Activated CD8-positive, alpha-beta T cell treated with anti-CD3 and anti-CD28 coated beads, Interleukin-2, amount 10 ng/mL, durations not matched to agents 7 days and 5 days (primary cell): ENCODE measurements around the gene PIGQ. TPM values are rescaled to one million over a fixed set of nuclear protein-coding genes. Genes with fewer than 3 reads are reported as not detected.

Experiments used
- ATAC-seq: fragments of 150-1000 bp; cut with Tn5 transposase; one replicate; pipeline ENCODE4 v1.10.0; 2021; ENCODE audit warnings: moderate library complexity
- CTCF ChIA-PET: fragments of 350-600 bp; sonication (Branson Sonifier 250); formaldehyde crosslinking; loops from one replicate; lab custom pipeline; 2021; ENCODE audit warnings: antibody characterized with exemption; lab: Charles Lee
- POLR2A ChIA-PET: fragments of 350-600 bp; sonication (Branson Sonifier 250); formaldehyde crosslinking; loops from one replicate; lab custom pipeline; 2021; ENCODE audit warnings: antibody characterized with exemption; lab: Charles Lee
- DNase-seq: peaks from one replicate; pipeline ENCODE4 v3.0.0-alpha.2; 2020
- H3K27ac Mint-ChIP-seq: one replicate; pipeline ENCODE4 v1.8.0; 2021; ENCODE audit warnings: mild to moderate bottlenecking, mixed read lengths
- H3K27me3 Mint-ChIP-seq: one replicate; pipeline ENCODE4 v1.8.0; 2021; ENCODE audit warnings: low read depth, mixed read lengths
- H3K36me3 Mint-ChIP-seq: one replicate; pipeline ENCODE4 v1.8.0; 2021; ENCODE audit warnings: low read depth, mixed read lengths
- H3K4me1 Mint-ChIP-seq: one replicate; pipeline ENCODE4 v1.8.0; 2021; ENCODE audit warnings: low read depth, mixed read lengths
- H3K4me3 Mint-ChIP-seq: one replicate; pipeline ENCODE4 v1.8.0; 2021; ENCODE audit warnings: mild to moderate bottlenecking, mixed read lengths
- H3K9me3 Mint-ChIP-seq: one replicate; pipeline ENCODE4 v1.8.0; 2022; ENCODE audit warnings: mixed read lengths; ENCODE audit not compliant: insufficient read depth
- total RNA-seq, 2 experiments: library from RNA; stranded (reverse); gene quantifications; one replicate each; pipeline ENCODE4 v1.2.3, GENCODE V29; 2021

The PIGQ gene
- total RNA-seq, 2 experiments from 2014 or later, result 41.2 to 43.0 TPM

- peak; percentile 90 for ATAC-seq
- no peaks in the 10 kb centered on the region for H3K36me3 Mint-ChIP-seq
- H3K4me1 Mint-ChIP-seq, result peaks cover 5% of the 10 kb centered on the region
- CTCF ChIA-PET, result interaction anchor here (0.7 to 1.1 kb wide), 4 partner anchors 10 to 70 kb away, joined by 3 to 6 read pairs (median 3); partner anchors contain the start of gene WDR90
- H3K9me3 Mint-ChIP-seq, result no peaks in the 10 kb centered on the region
- peak; percentile 74 for DNase-seq
- no peak overlapping the region for H3K27ac Mint-ChIP-seq
- POLR2A ChIA-PET, result no interaction called here
- no peak overlapping the region for H3K4me3 Mint-ChIP-seq
- H3K27me3 Mint-ChIP-seq, result no peaks in the 10 kb centered on the region
Measured at GRCh38 chr16:578870-579405, 9.2 kb downstream of the PIGQ start.

GRCh38 chr16:580141-580945 lies 10.6 kb downstream of the PIGQ start:
- POLR2A ChIA-PET, result interaction anchor here (1.2 kb wide), 1 partner anchor 8 kb away, joined by 3 read pairs; no protein-coding TSS in a partner anchor
- Mint-ChIP-seq H3K4me1 (peaks cover 5% of the 10 kb centered on the region), H3K36me3 (no peaks in the 10 kb centered on the region), H3K9me3 (no peaks in the 10 kb centered on the region), H3K27ac (no peak overlapping the region), H3K4me3 (no peak overlapping the region), H3K27me3 (no peaks in the 10 kb centered on the region)
- ATAC-seq (no peak), DNase-seq (no peak)
- CTCF ChIA-PET, result interaction anchor here (0.6 kb wide), 1 partner anchor 303 kb away, joined by 3 read pairs; no protein-coding TSS in a partner anchor

GRCh38 chr16:580946-581498 lies 11.3 kb downstream of the PIGQ start:
- no peak overlapping the region for H3K4me3 Mint-ChIP-seq
- ChIA-PET CTCF (no interaction called here), POLR2A (no interaction called here)
- ATAC-seq, result no peak
- H3K4me1 Mint-ChIP-seq, result peaks cover 5% of the 10 kb centered on the region
- no peaks in the 10 kb centered on the region for H3K36me3 Mint-ChIP-seq
- no peaks in the 10 kb centered on the region for H3K27me3 Mint-ChIP-seq
- no peak overlapping the region for H3K27ac Mint-ChIP-seq
- no peaks in the 10 kb centered on the region for H3K9me3 Mint-ChIP-seq
- DNase-seq, result no peak

GRCh38 chr16:582218-582613 lies 12.4 kb downstream of the PIGQ start:
- ATAC-seq, result no peak
- no peak for DNase-seq
- Mint-ChIP-seq H3K4me3 (no peak overlapping the region), H3K4me1 (peaks cover 4% of the 10 kb centered on the region), H3K27me3 (no peaks in the 10 kb centered on the region), H3K36me3 (no peaks in the 10 kb centered on the region), H3K9me3 (no peaks in the 10 kb centered on the region), H3K27ac (no peak overlapping the region)
- ChIA-PET POLR2A (no interaction called here), CTCF (no interaction called here)

- POLR2A ChIA-PET, result no interaction called here
- DNase-seq (no peak), ATAC-seq (no peak)
- no peak overlapping the region for H3K27ac Mint-ChIP-seq
- no peak overlapping the region for H3K4me3 Mint-ChIP-seq
- H3K4me1 Mint-ChIP-seq, result peaks cover 8% of the 10 kb centered on the region
- CTCF ChIA-PET, result no interaction called here
- H3K27me3 Mint-ChIP-seq, result no peaks in the 10 kb centered on the region
- H3K36me3 Mint-ChIP-seq, result peaks cover 2% of the 10 kb centered on the region
- no peaks in the 10 kb centered on the region for H3K9me3 Mint-ChIP-seq
Measured at GRCh38 chr16:582614-583331, 13.0 kb downstream of the PIGQ start.

GRCh38 chr16:583470-583814 lies 13.7 kb downstream of the PIGQ start:
- Mint-ChIP-seq H3K36me3 (peaks cover 2% of the 10 kb centered on the region), H3K27me3 (no peaks in the 10 kb centered on the region), H3K9me3 (no peaks in the 10 kb centered on the region), H3K4me1 (peaks cover 9% of the 10 kb centered on the region), H3K27ac (no peak overlapping the region), H3K4me3 (no peak overlapping the region)
- CTCF ChIA-PET, result no interaction called here
- ATAC-seq (no peak), DNase-seq (no peak)
- POLR2A ChIA-PET, result no interaction called here

GRCh38 chr16:583815-584591 lies 14.2 kb downstream of the PIGQ start:
- ChIA-PET CTCF (no interaction called here), POLR2A (no interaction called here)
- Mint-ChIP-seq H3K27ac (no peak overlapping the region), H3K27me3 (no peaks in the 10 kb centered on the region), H3K36me3 (peaks cover 2% of the 10 kb centered on the region), H3K4me3 (no peak overlapping the region), H3K4me1 (peaks cover 9% of the 10 kb centered on the region), H3K9me3 (no peaks in the 10 kb centered on the region)
- ATAC-seq (no peak), DNase-seq (no peak)

- Mint-ChIP-seq H3K36me3 (peaks cover 2% of the 10 kb centered on the region), H3K27me3 (no peaks in the 10 kb centered on the region), H3K4me1 (peaks cover 7% of the 10 kb centered on the region), H3K9me3 (no peaks in the 10 kb centered on the region), H3K27ac (peak overlapping the region; percentile 11), H3K4me3 (no peak overlapping the region)
- ATAC-seq, result no peak
- DNase-seq, result no peak
- ChIA-PET CTCF (no interaction called here), POLR2A (no interaction called here)
Measured at GRCh38 chr16:585351-585750, 15.6 kb downstream of the PIGQ start.

GRCh38 chr16:586047-586644 lies 16.4 kb downstream of the PIGQ start:
- Mint-ChIP-seq H3K36me3 (peaks cover 2% of the 10 kb centered on the region), H3K4me1 (peaks cover 13% of the 10 kb centered on the region), H3K27ac (no peak overlapping the region), H3K9me3 (no peaks in the 10 kb centered on the region), H3K27me3 (no peaks in the 10 kb centered on the region), H3K4me3 (no peak overlapping the region)
- POLR2A ChIA-PET, result no interaction called here
- CTCF ChIA-PET, result no interaction called here
- DNase-seq (no peak), ATAC-seq (no peak)

- peak overlapping the region; percentile 84 for H3K4me3 Mint-ChIP-seq
- ATAC-seq, result no peak
- ChIA-PET POLR2A (interaction anchor here (1.2 kb wide), 1 partner anchor 49 kb away, joined by 3 read pairs; the partner anchor contains the start of gene METTL26), CTCF (no interaction called here)
- H3K27me3 Mint-ChIP-seq, result no peaks in the 10 kb centered on the region
- peaks cover 18% of the 10 kb centered on the region for H3K4me1 Mint-ChIP-seq
- peaks cover 2% of the 10 kb centered on the region for H3K36me3 Mint-ChIP-seq
- no peaks in the 10 kb centered on the region for H3K9me3 Mint-ChIP-seq
- DNase-seq, result no peak
- H3K27ac Mint-ChIP-seq, result peak overlapping the region; percentile 84
Measured at GRCh38 chr16:586645-587590, 17.1 kb downstream of the PIGQ start.
